ENCODE data around the gene DNAH3. TPM values are rescaled to one million over a fixed set of nuclear protein-coding genes. Genes with fewer than 3 reads are reported as not detected.
A peak's percentile ranks its signal among the peaks of the same experiment; 100 is the strongest.

The DNAH3 gene
- total RNA-seq, 1 donor = not detected

GRCh38 chr16:20918486-20919239 lies 232.0 kb downstream of the DNAH3 start:
- TF ChIP-seq, protein P1, sequence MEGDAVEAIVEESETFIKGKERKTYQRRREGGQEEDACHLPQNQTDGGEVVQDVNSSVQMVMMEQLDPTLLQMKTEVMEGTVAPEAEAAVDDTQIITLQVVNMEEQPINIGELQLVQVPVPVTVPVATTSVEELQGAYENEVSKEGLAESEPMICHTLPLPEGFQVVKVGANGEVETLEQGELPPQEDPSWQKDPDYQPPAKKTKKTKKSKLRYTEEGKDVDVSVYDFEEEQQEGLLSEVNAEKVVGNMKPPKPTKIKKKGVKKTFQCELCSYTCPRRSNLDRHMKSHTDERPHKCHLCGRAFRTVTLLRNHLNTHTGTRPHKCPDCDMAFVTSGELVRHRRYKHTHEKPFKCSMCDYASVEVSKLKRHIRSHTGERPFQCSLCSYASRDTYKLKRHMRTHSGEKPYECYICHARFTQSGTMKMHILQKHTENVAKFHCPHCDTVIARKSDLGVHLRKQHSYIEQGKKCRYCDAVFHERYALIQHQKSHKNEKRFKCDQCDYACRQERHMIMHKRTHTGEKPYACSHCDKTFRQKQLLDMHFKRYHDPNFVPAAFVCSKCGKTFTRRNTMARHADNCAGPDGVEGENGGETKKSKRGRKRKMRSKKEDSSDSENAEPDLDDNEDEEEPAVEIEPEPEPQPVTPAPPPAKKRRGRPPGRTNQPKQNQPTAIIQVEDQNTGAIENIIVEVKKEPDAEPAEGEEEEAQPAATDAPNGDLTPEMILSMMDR (IDR thresholded peaks at IDR 0.05; ENCODE audit: extremely low read depth, low read depth, low read length) = no peak
- peak overlapping the region; percentile 25 for H3K27ac ChIP-seq (ENCODE audit: low read depth, low read length)
- H4K20me1 ChIP-seq (ENCODE audit: insufficient read depth, low read length) = no peaks in the 10 kb centered on the region
- H3K36me3 ChIP-seq (ENCODE audit: insufficient read depth, low read length) = no peaks in the 10 kb centered on the region
- peak; percentile 81 for DNase-seq (ENCODE audit: insufficient read length, low spot score, missing footprints)
- H3K9me3 ChIP-seq (ENCODE audit: low read depth, low read length) = no peaks in the 10 kb centered on the region
- peak overlapping the region; percentile 5 for H3K4me2 ChIP-seq (ENCODE audit: insufficient read depth, low read length)
- no peaks in the 10 kb centered on the region for H3K79me2 ChIP-seq (ENCODE audit: insufficient read depth, low read length)
- H2AFZ ChIP-seq (ENCODE audit: low read length) = peak overlapping the region; percentile 64
- H3K27me3 ChIP-seq (ENCODE audit: insufficient read depth, low read length) = no peaks in the 10 kb centered on the region
- H3K4me1 ChIP-seq (ENCODE audit: insufficient read depth, low read length) = peaks cover 14% of the 10 kb centered on the region
- no peak overlapping the region for H3K4me3 ChIP-seq (ENCODE audit: insufficient read depth, low read length)

DNA sequence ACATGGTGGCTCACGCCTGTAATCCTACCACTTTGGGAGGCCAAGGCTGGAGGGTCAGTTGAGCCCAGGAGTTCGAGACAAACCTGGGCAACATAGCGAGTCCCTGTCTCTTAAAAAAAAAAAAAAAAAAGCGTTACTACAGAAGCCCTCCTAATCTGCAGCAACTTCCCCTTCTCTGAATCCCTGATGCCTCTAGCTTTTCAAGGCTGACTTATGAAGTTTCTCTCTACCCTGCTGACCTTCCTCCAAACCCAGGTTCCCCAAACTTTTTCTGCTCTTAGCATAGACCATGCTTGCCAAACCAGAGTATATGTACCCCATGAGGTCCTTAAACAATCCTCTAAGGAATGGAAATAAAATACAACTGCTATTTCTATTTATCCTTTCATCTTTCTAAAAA lies 233.7 kb downstream of the DNAH3 start:
- Histone ChIP-seq H3K9me3 (ENCODE audit: low read depth, low read length) (no peaks in the 10 kb centered on the region), H3K27ac (ENCODE audit: low read depth, low read length) (no peak overlapping the region), H3K79me2 (ENCODE audit: insufficient read depth, low read length) (no peaks in the 10 kb centered on the region), H3K36me3 (ENCODE audit: insufficient read depth, low read length) (no peaks in the 10 kb centered on the region), H3K27me3 (ENCODE audit: insufficient read depth, low read length) (no peaks in the 10 kb centered on the region), H3K4me3 (ENCODE audit: insufficient read depth, low read length) (no peak overlapping the region), H4K20me1 (ENCODE audit: insufficient read depth, low read length) (no peaks in the 10 kb centered on the region), H2AFZ (ENCODE audit: low read length) (no peak overlapping the region), H3K4me1 (ENCODE audit: insufficient read depth, low read length) (peaks cover 28% of the 10 kb centered on the region), H3K4me2 (ENCODE audit: insufficient read depth, low read length) (no peak overlapping the region)
- TF ChIP-seq, protein P1 (IDR thresholded peaks at IDR 0.05; ENCODE audit: extremely low read depth, low read depth, low read length) = no peak
- no peak for DNase-seq (ENCODE audit: insufficient read length, low spot score, missing footprints)

- Histone ChIP-seq H2AFZ (ENCODE audit: low read length) (no peak overlapping the region), H3K27me3 (ENCODE audit: insufficient read depth, low read length) (no peaks in the 10 kb centered on the region), H3K36me3 (ENCODE audit: insufficient read depth, low read length) (no peaks in the 10 kb centered on the region), H3K27ac (ENCODE audit: low read depth, low read length) (no peak overlapping the region), H3K4me1 (ENCODE audit: insufficient read depth, low read length) (peaks cover 35% of the 10 kb centered on the region), H3K4me2 (ENCODE audit: insufficient read depth, low read length) (no peak overlapping the region), H3K79me2 (ENCODE audit: insufficient read depth, low read length) (no peaks in the 10 kb centered on the region), H3K9me3 (ENCODE audit: low read depth, low read length) (no peaks in the 10 kb centered on the region), H3K4me3 (ENCODE audit: insufficient read depth, low read length) (no peak overlapping the region), H4K20me1 (ENCODE audit: insufficient read depth, low read length) (no peaks in the 10 kb centered on the region)
- TF ChIP-seq, protein P1 (IDR thresholded peaks at IDR 0.05; ENCODE audit: extremely low read depth, low read depth, low read length) = no peak
- DNase-seq (ENCODE audit: insufficient read length, low spot score, missing footprints) = no peak
Measured at GRCh38 chr16:20916289-20916688, 234.4 kb downstream of the DNAH3 start.

DNA sequence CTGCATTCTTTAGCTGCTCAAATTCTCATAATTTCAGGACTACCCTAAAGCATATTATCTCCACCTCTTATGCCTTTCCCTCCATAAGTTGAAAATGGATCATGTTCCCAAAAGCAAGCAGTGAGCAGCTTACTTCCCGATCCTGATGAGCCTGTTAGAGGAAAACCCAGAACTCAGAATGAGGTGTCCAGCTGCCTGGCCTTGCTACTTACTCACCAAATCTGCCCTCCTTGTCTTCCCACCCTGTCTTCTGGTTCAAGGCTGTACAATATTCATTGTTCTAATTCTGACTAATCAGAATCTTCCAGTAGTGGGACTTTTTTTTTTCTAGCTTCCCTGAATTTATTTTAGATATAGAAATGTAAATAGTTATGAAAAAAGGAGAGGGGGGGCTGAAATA lies 239.3 kb downstream of the DNAH3 start:
- Histone ChIP-seq H3K27ac (ENCODE audit: low read depth, low read length) (peak overlapping the region; percentile 81), H3K36me3 (ENCODE audit: insufficient read depth, low read length) (no peaks in the 10 kb centered on the region), H3K9me3 (ENCODE audit: low read depth, low read length) (no peaks in the 10 kb centered on the region), H2AFZ (ENCODE audit: low read length) (no peak overlapping the region), H3K4me1 (ENCODE audit: insufficient read depth, low read length) (peaks cover 53% of the 10 kb centered on the region), H3K27me3 (ENCODE audit: insufficient read depth, low read length) (no peaks in the 10 kb centered on the region), H3K79me2 (ENCODE audit: insufficient read depth, low read length) (peaks cover 6% of the 10 kb centered on the region), H3K4me2 (ENCODE audit: insufficient read depth, low read length) (peak overlapping the region; percentile 52), H4K20me1 (ENCODE audit: insufficient read depth, low read length) (no peaks in the 10 kb centered on the region), H3K4me3 (ENCODE audit: insufficient read depth, low read length) (no peak overlapping the region)
- no peak for DNase-seq (ENCODE audit: insufficient read length, low spot score, missing footprints)
- TF ChIP-seq, protein P1 (IDR thresholded peaks at IDR 0.05; ENCODE audit: extremely low read depth, low read depth, low read length) = no peak

Data from osteoblast (primary cell).